Measurements from ENCODE around the gene KCNQ4.

KCNQ4 gene

DNA sequence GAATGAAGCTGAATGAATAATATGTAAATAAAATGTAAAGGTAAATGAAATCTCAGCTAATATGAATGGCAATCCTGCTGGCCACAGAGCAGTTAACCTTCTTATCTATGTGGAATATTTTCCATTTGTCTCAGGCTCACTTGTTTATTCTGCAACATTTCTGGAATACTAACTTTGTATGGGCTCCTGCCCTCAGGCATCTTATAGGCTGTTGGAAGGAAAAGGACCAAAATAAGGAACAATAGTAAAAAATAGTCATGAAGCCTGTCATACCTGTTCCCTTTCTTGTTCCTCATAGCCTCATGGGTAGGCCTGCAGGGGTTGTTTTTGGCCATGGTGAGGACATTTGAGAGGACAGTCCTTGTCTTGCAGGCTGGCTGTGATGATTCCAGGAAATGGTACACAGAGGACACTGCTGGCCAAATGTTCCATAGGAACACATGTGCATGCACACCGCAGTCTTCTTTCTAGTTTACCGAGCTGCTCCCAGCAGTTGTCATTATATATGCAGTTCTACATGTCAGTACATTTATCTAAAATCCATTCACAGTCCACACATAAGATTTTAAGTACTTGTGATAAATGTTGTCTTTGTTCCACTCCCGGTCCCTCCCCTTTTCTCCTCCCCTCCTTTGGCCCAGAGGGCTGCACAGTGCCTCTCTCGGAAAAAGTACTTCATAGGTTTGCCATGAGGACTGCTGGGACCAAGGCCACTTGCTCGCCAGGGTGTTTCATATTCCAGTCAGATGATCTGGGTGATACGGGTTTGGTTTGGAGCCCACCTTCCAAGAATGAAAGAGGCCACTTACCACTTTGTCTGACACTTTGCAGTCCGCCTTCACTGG is 15.2 kb upstream of the KCNQ4 start:
- peaks cover 68% of the 10 kb centered on the region for H3K36me3 ChIP-seq (ENCODE audit: control insufficient read depth, insufficient read depth, low read length)
- H3K27ac ChIP-seq (ENCODE audit: low read depth, low read length, severe bottlenecking), result no peak overlapping the region
- WGBS, 2 experiments (ENCODE audit: insufficient coverage in 2 of 2), result 81 to 96% methylated on average over 3 to 4 of the region's 7 CpGs

DNA sequence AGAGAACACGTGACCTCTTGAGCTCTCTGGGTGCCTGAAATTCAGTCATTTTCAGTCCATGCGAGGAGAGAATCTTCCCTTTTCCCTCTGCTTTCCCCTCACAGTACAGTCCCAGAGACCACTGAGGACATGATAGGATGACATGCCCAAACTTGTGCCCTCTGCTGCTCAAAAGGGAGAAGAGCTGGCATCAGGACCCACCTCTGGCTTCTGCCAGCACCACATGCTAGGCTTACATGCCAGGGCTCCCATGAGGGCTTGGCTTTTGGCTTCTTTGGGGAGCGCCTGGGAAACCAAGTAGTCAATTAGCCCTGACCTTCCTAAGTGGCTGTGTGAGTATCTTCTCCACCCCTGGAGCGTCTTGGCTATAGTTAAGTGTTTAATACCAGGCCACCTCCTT is 13.8 kb upstream of the KCNQ4 start:
- Histone ChIP-seq H3K4me3 (ENCODE audit: extremely low read depth, insufficient read depth, low read length, poor library complexity, severe bottlenecking) (no peak overlapping the region), H3K9me3 (ENCODE audit: control insufficient read depth, low read length) (no peaks in the 10 kb centered on the region), H3K27ac (ENCODE audit: low read depth, low read length, severe bottlenecking) (peak overlapping the region; percentile 18), H3K4me1 (ENCODE audit: control insufficient read depth, insufficient read depth, low read length, poor library complexity, severe bottlenecking) (peaks cover 11% of the 10 kb centered on the region), H3K36me3 (ENCODE audit: control insufficient read depth, insufficient read depth, low read length) (peaks cover 53% of the 10 kb centered on the region)
- 85 to 91% methylated on average over 3 to 4 of the region's 4 CpGs for WGBS, 2 experiments (ENCODE audit: insufficient coverage in 2 of 2)

More for the DNA sequence above, 15.2 kb upstream of the KCNQ4 start:
- H3K9me3 ChIP-seq (ENCODE audit: control insufficient read depth, low read length), result no peaks in the 10 kb centered on the region
- H3K4me3 ChIP-seq (ENCODE audit: extremely low read depth, insufficient read depth, low read length, poor library complexity, severe bottlenecking), result no peak overlapping the region
- peaks cover 11% of the 10 kb centered on the region for H3K4me1 ChIP-seq (ENCODE audit: control insufficient read depth, insufficient read depth, low read length, poor library complexity, severe bottlenecking)

DNA sequence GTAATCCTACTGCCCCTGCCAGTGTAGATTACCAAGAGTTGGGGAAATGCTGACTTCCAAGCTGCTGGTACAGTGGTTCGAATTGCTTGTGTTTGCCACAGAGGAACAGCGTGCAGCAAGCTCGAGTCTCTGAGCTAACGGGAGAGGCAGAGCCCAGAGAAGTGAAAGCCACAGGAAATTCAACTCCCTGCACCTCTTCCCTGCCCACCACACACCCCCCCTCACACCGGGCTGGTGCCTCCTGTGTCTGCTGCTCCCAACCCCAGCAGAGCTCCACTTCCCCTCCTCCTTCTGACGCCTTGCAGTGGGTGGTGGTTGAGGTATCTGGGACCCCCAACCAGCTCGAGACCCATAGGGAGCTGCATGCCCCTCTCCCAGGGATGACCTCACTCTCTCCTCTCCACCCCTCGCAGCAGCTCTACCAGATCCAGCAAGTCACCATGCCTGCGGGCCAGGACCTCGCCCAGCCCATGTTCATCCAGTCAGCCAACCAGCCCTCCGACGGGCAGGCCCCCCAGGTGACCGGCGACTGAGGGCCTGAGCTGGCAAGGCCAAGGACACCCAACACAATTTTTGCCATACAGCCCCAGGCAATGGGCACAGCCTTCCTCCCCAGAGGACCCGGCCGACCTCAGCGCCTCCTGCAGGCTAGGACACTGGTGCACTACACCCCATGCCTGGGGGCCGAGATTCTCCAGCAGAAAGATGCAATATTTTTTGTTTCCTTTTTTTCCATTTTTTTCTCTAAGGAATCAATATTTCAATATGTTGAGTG is 13.1 kb upstream of the KCNQ4 start:
- 88 to 94% methylated on average over 11 to 13 of the region's 18 CpGs for WGBS, 2 experiments (ENCODE audit: insufficient coverage in 2 of 2)
- peaks cover 52% of the 10 kb centered on the region for H3K36me3 ChIP-seq (ENCODE audit: control insufficient read depth, insufficient read depth, low read length)
- no peaks in the 10 kb centered on the region for H3K9me3 ChIP-seq (ENCODE audit: control insufficient read depth, low read length)
- peaks cover 8% of the 10 kb centered on the region for H3K4me1 ChIP-seq (ENCODE audit: control insufficient read depth, insufficient read depth, low read length, poor library complexity, severe bottlenecking)
- H3K27ac ChIP-seq (ENCODE audit: low read depth, low read length, severe bottlenecking), result no peak overlapping the region
- no peak overlapping the region for H3K4me3 ChIP-seq (ENCODE audit: extremely low read depth, insufficient read depth, low read length, poor library complexity, severe bottlenecking)

DNA sequence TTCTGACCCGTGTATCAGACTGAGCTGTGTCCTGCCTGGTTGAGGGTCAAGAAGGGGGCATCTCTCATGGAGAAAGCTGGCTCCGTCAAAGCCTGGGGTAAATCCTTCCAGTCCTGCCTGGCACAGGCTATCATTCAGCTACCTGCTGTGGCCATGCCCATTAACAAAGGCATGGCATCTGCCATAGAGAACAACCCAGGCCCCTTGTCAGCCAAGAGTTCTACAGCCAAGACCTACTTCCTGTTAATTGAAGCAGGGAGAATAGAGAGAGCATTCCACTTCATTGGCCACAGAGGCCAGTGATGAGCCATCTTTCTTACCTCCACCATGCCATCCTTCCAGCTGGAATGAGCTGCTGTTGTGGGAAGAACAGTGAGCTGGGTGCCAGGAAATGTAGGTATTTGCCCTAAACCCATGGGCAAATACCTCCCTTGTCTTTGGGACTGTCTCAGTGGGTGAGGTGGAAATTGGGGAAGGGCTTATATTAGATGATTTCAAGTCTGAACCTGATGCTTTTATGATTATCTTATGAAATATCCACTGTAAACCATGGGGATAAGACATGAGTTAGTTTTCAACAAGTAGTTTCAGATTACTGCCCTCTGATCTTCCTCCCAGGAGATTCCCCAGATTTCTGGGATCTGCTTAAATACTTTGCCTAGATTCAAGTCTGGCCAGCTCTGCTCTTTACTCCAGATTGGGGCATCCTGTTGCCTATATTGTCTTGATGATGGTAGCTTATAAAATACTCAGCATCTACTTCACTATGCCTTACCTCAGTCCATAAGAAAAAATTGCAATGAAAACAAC is 11.2 kb upstream of the KCNQ4 start:
- Histone ChIP-seq H3K9me3 (ENCODE audit: control insufficient read depth, low read length) (peaks cover 11% of the 10 kb centered on the region), H3K4me3 (ENCODE audit: extremely low read depth, insufficient read depth, low read length, poor library complexity, severe bottlenecking) (no peak overlapping the region), H3K36me3 (ENCODE audit: control insufficient read depth, insufficient read depth, low read length) (peaks cover 42% of the 10 kb centered on the region), H3K27ac (ENCODE audit: low read depth, low read length, severe bottlenecking) (no peak overlapping the region), H3K4me1 (ENCODE audit: control insufficient read depth, insufficient read depth, low read length, poor library complexity, severe bottlenecking) (peaks cover 4% of the 10 kb centered on the region)
- WGBS, 2 experiments (ENCODE audit: insufficient coverage in 2 of 2), result 88 to 94% methylated on average over 2 of the region's 2 CpGs

DNA sequence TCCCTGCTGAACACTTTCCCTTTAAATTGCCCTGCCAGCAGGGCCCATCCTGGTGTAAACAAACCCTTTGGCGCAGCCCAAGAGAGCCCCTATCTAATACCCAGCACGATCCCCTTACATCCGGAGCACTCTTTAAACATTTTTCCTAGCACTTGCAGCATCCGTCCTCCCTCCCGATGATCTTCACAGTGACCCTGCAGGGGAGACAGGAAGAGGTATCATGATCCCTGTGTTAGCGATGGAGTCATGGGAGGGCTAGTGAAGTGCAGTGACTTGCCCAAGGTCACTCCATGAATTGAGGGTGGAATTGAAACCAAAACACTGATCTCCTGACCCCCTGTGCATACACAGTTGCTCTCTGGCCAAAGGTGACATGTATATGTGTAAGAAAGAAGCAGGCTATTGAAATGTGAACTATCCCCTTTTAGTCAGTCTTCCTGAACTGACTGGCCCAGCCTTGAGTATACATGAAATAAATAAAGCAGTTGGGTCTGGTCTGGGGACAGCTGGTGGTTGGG is 9.8 kb upstream of the KCNQ4 start:
- no peak overlapping the region for H3K27ac ChIP-seq (ENCODE audit: low read depth, low read length, severe bottlenecking)
- H3K4me1 ChIP-seq (ENCODE audit: control insufficient read depth, insufficient read depth, low read length, poor library complexity, severe bottlenecking), result peaks cover 4% of the 10 kb centered on the region
- no peak overlapping the region for H3K4me3 ChIP-seq (ENCODE audit: extremely low read depth, insufficient read depth, low read length, poor library complexity, severe bottlenecking)
- peaks cover 13% of the 10 kb centered on the region for H3K9me3 ChIP-seq (ENCODE audit: control insufficient read depth, low read length)
- WGBS, 2 experiments (ENCODE audit: insufficient coverage in 2 of 2), result 71 to 90% methylated on average over 4 to 5 of the region's 6 CpGs
- H3K36me3 ChIP-seq (ENCODE audit: control insufficient read depth, insufficient read depth, low read length), result peaks cover 28% of the 10 kb centered on the region

DNA sequence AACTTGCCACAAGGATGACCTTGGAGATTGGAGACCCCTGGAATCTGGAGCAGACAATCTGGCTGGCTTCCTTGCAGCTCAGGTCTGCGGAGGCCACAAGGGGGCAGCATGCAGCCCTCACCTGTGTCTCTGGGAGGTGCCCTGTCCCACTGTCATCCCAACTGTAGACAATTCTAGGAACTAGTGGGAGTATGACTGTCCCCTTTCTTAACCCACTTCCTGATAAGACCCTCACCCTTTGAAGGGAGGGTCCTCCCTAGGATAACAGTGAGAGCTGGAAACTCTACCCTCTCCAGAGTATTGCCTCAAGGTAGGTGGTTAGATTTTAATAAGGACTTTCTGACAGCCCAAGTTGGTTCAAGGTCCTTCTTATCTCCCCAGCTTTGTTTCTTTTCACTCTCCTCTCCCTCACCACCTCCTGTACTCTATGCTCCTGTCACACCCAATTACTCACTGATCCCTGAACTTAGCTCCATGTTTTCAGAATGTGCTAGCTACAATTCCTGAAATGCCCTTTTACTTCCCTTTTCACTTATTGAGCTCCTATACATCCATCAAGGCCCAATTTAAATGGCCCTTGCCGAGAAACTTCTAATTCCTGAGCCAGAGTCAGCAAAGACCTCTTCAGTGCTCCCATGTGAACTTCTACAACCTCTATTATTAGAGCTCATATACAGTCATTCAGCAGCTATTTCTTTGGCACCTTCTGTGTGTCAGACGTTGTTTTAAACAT is 9.2 kb upstream of the KCNQ4 start:
- H3K4me1 ChIP-seq (ENCODE audit: control insufficient read depth, insufficient read depth, low read length, poor library complexity, severe bottlenecking), result peaks cover 4% of the 10 kb centered on the region
- peaks cover 22% of the 10 kb centered on the region for H3K36me3 ChIP-seq (ENCODE audit: control insufficient read depth, insufficient read depth, low read length)
- WGBS, 2 experiments (ENCODE audit: insufficient coverage in 2 of 2), result 6 to 16% methylated on average over 2 of the region's 3 CpGs
- H3K9me3 ChIP-seq (ENCODE audit: control insufficient read depth, low read length), result peaks cover 13% of the 10 kb centered on the region
- no peak overlapping the region for H3K4me3 ChIP-seq (ENCODE audit: extremely low read depth, insufficient read depth, low read length, poor library complexity, severe bottlenecking)
- no peak overlapping the region for H3K27ac ChIP-seq (ENCODE audit: low read depth, low read length, severe bottlenecking)

DNA sequence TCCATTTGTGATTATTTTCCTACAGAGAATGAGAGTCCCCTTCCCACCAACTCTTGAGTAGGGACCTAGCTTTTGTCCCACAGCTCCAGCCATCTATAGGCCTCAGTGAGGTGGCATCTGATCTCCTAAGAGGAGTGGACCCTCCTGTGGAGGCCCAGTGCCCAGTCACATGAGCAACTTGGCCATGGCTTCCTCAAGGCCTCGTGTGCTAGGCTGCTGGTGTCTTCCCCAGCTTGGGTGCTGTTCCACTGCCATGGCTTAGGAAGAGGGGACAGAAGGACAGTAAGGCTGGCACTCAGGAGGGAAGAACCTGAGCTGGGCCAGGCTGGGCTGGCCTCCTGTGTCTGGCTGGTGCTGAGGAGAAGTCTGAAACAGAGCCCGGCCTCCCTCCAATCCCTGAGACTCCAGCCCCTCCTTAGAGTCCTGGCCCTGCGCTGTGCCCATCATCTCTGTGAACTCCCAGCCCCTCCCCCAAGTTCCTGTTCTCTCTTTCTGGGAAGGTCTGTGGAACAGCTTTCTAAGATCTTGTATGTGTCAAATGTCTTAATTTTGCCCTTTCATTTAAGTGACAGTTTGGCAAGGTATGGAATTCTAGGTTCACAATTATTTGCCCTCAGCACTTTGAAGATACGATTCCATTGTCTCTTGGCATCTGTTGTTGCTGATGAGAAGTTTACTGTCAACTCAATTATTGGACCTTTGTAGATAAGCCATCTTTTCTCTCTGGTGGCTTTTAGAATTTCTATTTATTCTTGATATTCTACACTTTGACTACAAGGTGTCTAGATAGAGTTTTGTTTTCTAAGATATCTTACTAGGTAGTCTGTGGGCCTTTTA is 7.1 kb upstream of the KCNQ4 start:
- no peak overlapping the region for H3K4me3 ChIP-seq (ENCODE audit: extremely low read depth, insufficient read depth, low read length, poor library complexity, severe bottlenecking)
- peaks cover 13% of the 10 kb centered on the region for H3K9me3 ChIP-seq (ENCODE audit: control insufficient read depth, low read length)
- H3K36me3 ChIP-seq (ENCODE audit: control insufficient read depth, insufficient read depth, low read length), result peaks cover 10% of the 10 kb centered on the region
- H3K4me1 ChIP-seq (ENCODE audit: control insufficient read depth, insufficient read depth, low read length, poor library complexity, severe bottlenecking), result no peaks in the 10 kb centered on the region
- WGBS, 2 experiments (ENCODE audit: insufficient coverage in 2 of 2), result 87 to 100% methylated on average over 2 to 3 of the region's 4 CpGs
- H3K27ac ChIP-seq (ENCODE audit: low read depth, low read length, severe bottlenecking), result no peak overlapping the region

DNA sequence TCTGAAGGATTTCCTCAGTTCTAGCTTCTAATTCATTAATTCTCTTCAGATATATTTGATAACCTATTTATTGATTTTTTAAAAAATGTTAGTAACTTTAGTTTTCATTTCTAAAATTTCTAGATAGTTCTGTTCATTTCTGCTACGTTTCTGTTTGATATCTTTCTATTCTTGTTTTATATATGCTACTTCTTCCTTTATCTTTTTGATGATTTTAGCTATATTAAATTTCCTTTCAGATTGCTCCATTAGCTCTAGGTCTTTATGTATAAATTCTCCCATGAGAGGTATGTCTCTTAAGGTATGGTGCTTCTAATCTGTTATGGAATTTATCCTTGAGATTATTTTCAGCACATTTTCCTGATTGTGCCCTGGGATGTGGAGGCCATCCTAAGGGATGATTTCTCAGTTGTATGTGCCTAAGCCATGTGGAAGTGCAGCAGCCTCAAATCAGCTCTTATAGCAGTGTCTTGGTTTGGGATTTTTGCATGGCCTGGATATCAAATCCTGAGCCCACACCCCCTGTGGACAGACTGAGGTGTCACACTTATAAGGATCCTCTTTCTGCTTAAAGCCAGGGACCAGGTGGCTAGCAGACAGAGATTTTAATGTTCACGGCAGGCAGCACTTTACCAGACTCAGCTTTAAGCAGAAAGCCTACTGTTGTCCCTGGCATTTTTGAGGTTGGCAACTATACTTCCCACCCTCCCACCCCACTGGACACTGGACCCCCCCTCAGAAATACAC is 6.2 kb upstream of the KCNQ4 start:
- Histone ChIP-seq H3K36me3 (ENCODE audit: control insufficient read depth, insufficient read depth, low read length) (peaks cover 8% of the 10 kb centered on the region), H3K4me1 (ENCODE audit: control insufficient read depth, insufficient read depth, low read length, poor library complexity, severe bottlenecking) (peaks cover under 1% of the 10 kb centered on the region), H3K9me3 (ENCODE audit: control insufficient read depth, low read length) (peaks cover 13% of the 10 kb centered on the region), H3K27ac (ENCODE audit: low read depth, low read length, severe bottlenecking) (no peak overlapping the region), H3K4me3 (ENCODE audit: extremely low read depth, insufficient read depth, low read length, poor library complexity, severe bottlenecking) (no peak overlapping the region)
- WGBS, 2 experiments (ENCODE audit: insufficient coverage in 2 of 2), result 100% methylated on average over 1 of the region's 2 CpGs
